H1 (cell line): ENCODE results near the gene CALML4. TPM values are rescaled to one million over a fixed set of nuclear protein-coding genes. Genes with fewer than 3 reads are reported as not detected.

Experiments used
- CTCF ChIA-PET: fragments of 300-600 bp; sonication (Branson Sonifier 250); formaldehyde crosslinking; loops from one replicate; lab custom pipeline; 2021; ENCODE audit not compliant: partially characterized antibody; lab: Charles Lee
- POLR2A ChIA-PET: fragments of 300-600 bp; sonication (Branson Sonifier 250); formaldehyde crosslinking; loops from one replicate; lab custom pipeline; 2021; ENCODE audit warnings: inconsistent platforms; ENCODE audit not compliant: partially characterized antibody; lab: Charles Lee
- DNase-seq, 2 experiments: peaks; one replicate each; pipeline versions ENCODE4 v3.0.0 to v3.0.0-alpha.2; 2010 to 2022; ENCODE audit warnings: low spot score in 2 of 2, low read depth in 1 of 2, mixed read lengths in 1 of 2
- FAIRE-seq: peaks from 2 replicates; lab custom pipeline; 2011; peaks lifted over from hg19 to GRCh38; lab: Jason Lieb, UNC
- H2AFZ ChIP-seq: 2 replicates; pipeline ENCODE4 v1.8.1; 2012; ENCODE audit warnings: low read length, inconsistent platforms
- H2AK5ac ChIP-seq: 2 replicates; pipeline ENCODE4 v1.6.1; 2013; ENCODE audit warnings: low read depth, low read length
- H2BK120ac ChIP-seq: replicated peaks from 2 replicates; pipeline ENCODE3; 2013; ENCODE audit warnings: low read depth, low read length, inconsistent platforms
- H2BK12ac ChIP-seq: 2 replicates; pipeline ENCODE4 v1.6.1; 2013; ENCODE audit warnings: low read depth, low read length
- H2BK15ac ChIP-seq: 2 replicates; pipeline ENCODE4 v1.6.1; 2013; ENCODE audit warnings: low read length
- H2BK20ac ChIP-seq: 2 replicates; pipeline ENCODE4 v1.6.1; 2013; ENCODE audit warnings: low read length
- H2BK5ac ChIP-seq: 2 replicates; pipeline ENCODE4 v1.6.1; 2013; ENCODE audit warnings: low read depth, low read length
- H3K14ac ChIP-seq: 2 replicates; pipeline ENCODE4 v1.6.1; 2013; ENCODE audit warnings: inconsistent platforms; ENCODE audit not compliant: insufficient read length
- H3K18ac ChIP-seq: 2 replicates; pipeline ENCODE4 v1.6.1; 2013; ENCODE audit warnings: low read length; ENCODE audit errors: extremely low read depth
- H3K23ac ChIP-seq: 2 replicates; pipeline ENCODE4 v1.6.1; 2013; ENCODE audit warnings: inconsistent platforms; ENCODE audit not compliant: insufficient read length
- H3K23me2 ChIP-seq: 2 replicates; pipeline ENCODE4 v1.6.1; 2013; ENCODE audit warnings: low read depth, low read length
- H3K27ac ChIP-seq: 2 replicates; pipeline ENCODE4 v1.6.1; 2011; ENCODE audit warnings: low read depth, low read length, inconsistent platforms
- H3K27me3 ChIP-seq, 4 experiments: replicated peaks in 1 of 4; 1 replicate in 1 of 4; 2 replicates in 3 of 4; pipeline versions ENCODE4 v1.6.1 to v1.8.1; 2011 to 2013; ENCODE audit warnings: low read length in 3 of 4, mild to moderate bottlenecking in 3 of 4, inconsistent platforms in 2 of 4, mixed read lengths in 2 of 4, moderate library complexity in 1 of 4; ENCODE audit not compliant: control insufficient read depth in 3 of 4, insufficient read depth in 3 of 4; ENCODE audit errors: extremely low read depth in 1 of 4
- H3K36me3 ChIP-seq, 4 experiments: 2 replicates each; pipeline versions ENCODE4 v1.6.1 to v1.8.1; 2011 to 2013; ENCODE audit warnings: mild to moderate bottlenecking in 4 of 4, low read length in 3 of 4, moderate library complexity in 2 of 4, control low read depth in 1 of 4, inconsistent platforms in 1 of 4; ENCODE audit not compliant: insufficient read depth in 4 of 4, control insufficient read depth in 2 of 4
- H3K4ac ChIP-seq: replicated peaks from 2 replicates; pipeline ENCODE3; 2013; ENCODE audit warnings: low read length, low read depth, mixed read lengths, inconsistent platforms; ENCODE audit not compliant: insufficient read length
- H3K4me1 ChIP-seq, 4 experiments: replicated peaks in 1 of 4; 1 replicate in 1 of 4; 2 replicates in 3 of 4; pipeline versions ENCODE4 v1.6.1 to v1.8.1; 2011 to 2013; ENCODE audit warnings: low read length in 3 of 4, inconsistent platforms in 2 of 4, mixed read lengths in 1 of 4; ENCODE audit not compliant: insufficient read depth in 4 of 4, control insufficient read depth in 3 of 4
- H3K4me2 ChIP-seq, 2 experiments: 2 replicates each; pipeline versions ENCODE4 v1.6.1 to v1.8.1; 2011 to 2013; ENCODE audit warnings: low read depth in 2 of 2, low read length in 2 of 2, control low read depth in 1 of 2, inconsistent platforms in 1 of 2, mild to moderate bottlenecking in 1 of 2; ENCODE audit not compliant: insufficient read depth in 1 of 2
- H3K4me3 ChIP-seq, 4 experiments: fragments of 200-600, 300-600 bp in 1 of 4; sonication (generic), shearing (Covaris generic), sonication (Bioruptor Twin) in 1 of 4; 2 replicates each; pipeline versions ENCODE4 v1.5.1 to v1.8.1; 2011 to 2016; ENCODE audit warnings: low read length in 4 of 4, low read depth in 3 of 4, control low read depth in 2 of 4, inconsistent platforms in 2 of 4, mild to moderate bottlenecking in 2 of 4, mixed read lengths in 1 of 4, moderate library complexity in 1 of 4; ENCODE audit not compliant: insufficient read depth in 2 of 4; ENCODE audit errors: extremely low read depth in 1 of 4
- H3K56ac ChIP-seq: replicated peaks from 2 replicates; pipeline ENCODE3; 2013; ENCODE audit warnings: low read depth, mild to moderate bottlenecking, mixed read lengths, low read length, inconsistent platforms; ENCODE audit not compliant: insufficient read length
- H3K79me1 ChIP-seq: 2 replicates; pipeline ENCODE4 v1.6.1; 2013; ENCODE audit warnings: low read depth, low read length, control low read depth
- H3K79me2 ChIP-seq, 2 experiments: 2 replicates each; pipeline versions ENCODE4 v1.6.1 to v1.8.1; 2012 to 2013; ENCODE audit warnings: low read length in 2 of 2, mild to moderate bottlenecking in 2 of 2, inconsistent platforms in 1 of 2; ENCODE audit not compliant: insufficient read depth in 2 of 2, control insufficient read depth in 1 of 2
- H3K9ac ChIP-seq, 4 experiments: replicated peaks in 1 of 4; 1 replicate in 1 of 4; 2 replicates in 3 of 4; pipeline versions ENCODE4 v1.6.1 to v1.8.1; 2011 to 2013; ENCODE audit warnings: low read depth in 3 of 4, low read length in 3 of 4, control low read depth in 2 of 4, mild to moderate bottlenecking in 2 of 4, moderate library complexity in 2 of 4, inconsistent platforms in 1 of 4; ENCODE audit errors: extremely low read depth in 1 of 4
- H3K9me3 ChIP-seq, 2 experiments: 2 replicates each; pipeline versions ENCODE4 v1.6.1 to v1.8.1; 2012 to 2013; ENCODE audit warnings: mild to moderate bottlenecking in 2 of 2, moderate library complexity in 2 of 2, control low read depth in 1 of 2, inconsistent platforms in 1 of 2, low read depth in 1 of 2, low read length in 1 of 2, mixed read lengths in 1 of 2; ENCODE audit not compliant: insufficient read depth in 2 of 2
- H4K20me1 ChIP-seq, 2 experiments: replicated peaks in 1 of 2; 2 replicates each; pipeline versions ENCODE3 to v1.8.1; 2011 to 2013; ENCODE audit warnings: inconsistent platforms in 2 of 2, low read length in 2 of 2, mild to moderate bottlenecking in 1 of 2; ENCODE audit not compliant: insufficient read depth in 2 of 2, control insufficient read depth in 1 of 2
- H4K5ac ChIP-seq: 2 replicates; pipeline ENCODE4 v1.6.1; 2013; ENCODE audit warnings: low read length, low read depth, mixed read lengths, inconsistent platforms; ENCODE audit not compliant: insufficient read length
- H4K8ac ChIP-seq: 2 replicates; pipeline ENCODE4 v1.8.0; 2013; ENCODE audit warnings: mild to moderate bottlenecking, moderate library complexity, low read length, inconsistent platforms; ENCODE audit not compliant: insufficient read depth; ENCODE audit errors: extremely low read depth
- H4K91ac ChIP-seq: replicated peaks from 2 replicates; pipeline ENCODE3; 2013; ENCODE audit warnings: low read length, mixed read lengths, inconsistent platforms; ENCODE audit not compliant: insufficient read length
- MAFK ChIP-seq: IDR thresholded peaks from 2 replicates; pipeline ENCODE4 v1.6.1; 2012; ENCODE audit warnings: low read depth, mild to moderate bottlenecking, improper control_type of control experiment, low read length
- RNF2 ChIP-seq: fragments of 200-900, 300-1000 bp; sonication (generic); IDR thresholded peaks from 2 replicates; pipeline ENCODE4 v1.7.1; 2016; ENCODE audit warnings: borderline replicate concordance, low read depth, mild to moderate bottlenecking, antibody characterized with exemption, low read length; ENCODE audit not compliant: poor library complexity, severe bottlenecking; ENCODE audit errors: missing control alignments
- RXRA ChIP-seq: IDR thresholded peaks from 2 replicates; pipeline ENCODE4 v1.6.1; 2011; ENCODE audit warnings: low read depth, mild to moderate bottlenecking, low read length, moderate library complexity; ENCODE audit not compliant: insufficient read depth
- SIRT6 ChIP-seq: IDR thresholded peaks from one replicate; pipeline ENCODE4 v1.7.1; 2012; ENCODE audit warnings: low read length, inconsistent platforms
- WGBS, 2 experiments: shearing (Covaris generic) in 1 of 2; methylation state at CpG; one replicate each; pipeline versions ENCODE4 v1.1.6 to v1.1.7; 2013 to 2015; ENCODE audit warnings: low lambda C conversion rate in 2 of 2, mixed read lengths in 2 of 2, inconsistent platforms in 1 of 2, low coverage in 1 of 2, missing lambda C conversion rate in 1 of 2; ENCODE audit not compliant: insufficient replicate concordance in 2 of 2, insufficient coverage in 1 of 2, insufficient read length in 1 of 2; ENCODE audit errors: extremely low coverage in 1 of 2, missing lambda C conversion rate in 1 of 2; 5-methylcytosine and 5-hydroxymethylcytosine counted together
- polyA plus RNA-seq, 7 experiments: library from polyadenylated mRNA; depleted of rRNA in 3 of 7; stranded (reverse) in 5 of 7; unstranded in 2 of 7; fragments of >200 nt in 5 of 7; fragments of 200-250 nt in 2 of 7; gene quantifications; 1 replicate in 5 of 7; 2 replicates in 1 of 7; 4 replicates in 1 of 7; pipeline versions ENCODE4 v1.2.1 to v1.2.3, GENCODE V29; 2011 to 2013; ENCODE audit warnings: missing spikeins in 2 of 7, mixed read lengths in 2 of 7
- total RNA-seq: library from RNA; stranded (reverse); fragmentation: NEBNext Ultra II Directional; extraction: Animal tissue kit (Norgen Biotek cat#: 25700); gene quantifications from 2 replicates; pipeline ENCODE4 v1.2.1, GENCODE V29; 2021
- TF ChIP-seq, protein P1 (sequence below): IDR thresholded peaks from 2 replicates; pipeline ENCODE4 v1.6.1; 2011; ENCODE audit warnings: low read length, improper control_type of control experiment

CALML4 gene
- total and polyA plus RNA-seq, 2 of the 8 experiments (the other 6 are each of a cell fraction or from before 2014, with no cell fraction given) = 3.8 to 12.5 TPM

DNA sequence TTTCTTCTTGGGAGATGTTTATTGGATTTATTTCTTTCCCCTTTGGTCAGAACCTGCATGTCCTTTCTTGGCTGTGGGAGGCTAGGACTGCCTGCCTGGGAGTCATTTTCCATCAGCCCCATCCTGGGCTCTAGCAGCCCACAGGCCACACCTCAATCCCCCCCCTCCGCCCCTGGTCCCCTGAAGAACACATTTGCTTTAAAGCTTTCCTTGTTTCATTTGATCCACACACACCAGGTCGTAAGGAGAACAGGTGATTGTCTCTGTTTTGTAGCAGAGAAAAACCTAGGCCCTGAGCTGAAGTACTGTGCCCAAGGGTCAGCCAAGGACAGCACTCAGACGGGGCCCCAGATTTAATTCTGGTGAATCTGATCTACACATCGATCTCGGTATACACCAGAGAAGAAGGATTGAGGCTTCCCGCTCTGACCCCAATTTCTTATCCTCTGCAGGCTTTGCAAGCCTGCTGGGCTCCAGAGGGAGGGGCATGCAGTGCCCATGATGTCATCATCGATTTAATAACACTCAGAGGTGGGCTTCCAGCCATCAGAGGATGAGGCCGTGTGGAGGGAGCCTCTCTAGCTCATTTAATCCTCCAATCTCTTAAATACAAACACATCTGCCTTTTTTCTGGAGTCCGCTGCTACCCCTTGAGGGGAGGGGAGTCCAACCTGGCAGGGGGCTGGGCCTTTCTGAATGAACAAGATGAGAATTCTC, 26.1 kb upstream of the CALML4 start:
- FAIRE-seq = no peak
- CTCF ChIA-PET = interaction anchor here (3.7 to 6.3 kb wide), 3 partner anchors 22 to 84 kb away, joined by 13 to 26 read pairs (median 20); no protein-coding TSS in a partner anchor
- Histone ChIP-seq H3K79me1 (peaks cover 16% of the 10 kb centered on the region), H3K9me3 (no peaks in the 10 kb centered on the region), H4K20me1 (peaks cover 4% of the 10 kb centered on the region in 2 experiments), H2BK120ac (no peak overlapping the region), H2BK5ac (no peak overlapping the region), H2AK5ac (no peak overlapping the region), H3K27me3 (peaks cover 0 to 2% (median 0%) of the 10 kb centered on the region in 4 experiments; a peak in 1 of 7 replicates), H3K4me1 (peaks cover 7 to 17% (median 11%) of the 10 kb centered on the region in 4 experiments)
- DNase-seq = peak in 1 of 2 experiments; percentile 38
- 85% methylated on average over 9 of the region's 9 CpGs; no CpG with 5 or more reads in 1 of the 2 experiments for WGBS, 2 experiments
- TF ChIP-seq RXRA (no peak), SIRT6 (no peak), MAFK (no peak), RNF2 (no peak)
- TF ChIP-seq, protein P1, sequence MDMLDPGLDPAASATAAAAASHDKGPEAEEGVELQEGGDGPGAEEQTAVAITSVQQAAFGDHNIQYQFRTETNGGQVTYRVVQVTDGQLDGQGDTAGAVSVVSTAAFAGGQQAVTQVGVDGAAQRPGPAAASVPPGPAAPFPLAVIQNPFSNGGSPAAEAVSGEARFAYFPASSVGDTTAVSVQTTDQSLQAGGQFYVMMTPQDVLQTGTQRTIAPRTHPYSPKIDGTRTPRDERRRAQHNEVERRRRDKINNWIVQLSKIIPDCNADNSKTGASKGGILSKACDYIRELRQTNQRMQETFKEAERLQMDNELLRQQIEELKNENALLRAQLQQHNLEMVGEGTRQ = no peak
- TF ChIP-seq, all 59 proteins: peak for 0
- Histone ChIP-seq H2AFZ (no peak overlapping the region), H2BK15ac (no peak overlapping the region), H3K14ac (no peak overlapping the region), H3K36me3 (no peaks in the 10 kb centered on the region), H3K79me2 (peaks cover 15 to 28% of the 10 kb centered on the region in 2 experiments), H3K4me3 (no peak overlapping the region), H4K91ac (no peak overlapping the region), H2BK12ac (no peak overlapping the region), H3K18ac (no peak overlapping the region), H3K27ac (no peak overlapping the region), H3K23me2 (peaks cover 13% of the 10 kb centered on the region), H4K5ac (no peak overlapping the region), H3K4ac (no peak overlapping the region), H2BK20ac (no peak overlapping the region), H3K4me2 (no peak overlapping the region; a peak in 1 of 4 replicates), H3K23ac (no peak overlapping the region), H3K56ac (no peak overlapping the region), H3K9ac (no peak overlapping the region), H4K8ac (no peak overlapping the region)
- POLR2A ChIA-PET = interaction anchor here (1.4 to 4.6 kb wide), 3 partner anchors 14 to 47 kb away, joined by 3 to 38 read pairs (median 29); partner anchors contain the start of gene FEM1B
